ENCODE data around the gene MFRP. TPM values are rescaled to one million over a fixed set of nuclear protein-coding genes. Genes with fewer than 3 reads are reported as not detected.

MFRP gene
- total RNA-seq (2021) (not detected in 3 replicates), Bru-seq, nascent RNA (not detected)
- long read RNA-seq, experiment 1, partial matches to known transcripts = 0 of 1 reads
- long read RNA-seq, experiment 1, other reads (novel, unspliced or antisense) = 1 of 1 reads
- long read RNA-seq, experiment 2, partial matches to known transcripts = 2 of 2 reads
- long read RNA-seq, experiment 2, other reads (novel, unspliced or antisense) = 0 of 2 reads
- long read RNA-seq, experiment 3 = 0 reads

DNA sequence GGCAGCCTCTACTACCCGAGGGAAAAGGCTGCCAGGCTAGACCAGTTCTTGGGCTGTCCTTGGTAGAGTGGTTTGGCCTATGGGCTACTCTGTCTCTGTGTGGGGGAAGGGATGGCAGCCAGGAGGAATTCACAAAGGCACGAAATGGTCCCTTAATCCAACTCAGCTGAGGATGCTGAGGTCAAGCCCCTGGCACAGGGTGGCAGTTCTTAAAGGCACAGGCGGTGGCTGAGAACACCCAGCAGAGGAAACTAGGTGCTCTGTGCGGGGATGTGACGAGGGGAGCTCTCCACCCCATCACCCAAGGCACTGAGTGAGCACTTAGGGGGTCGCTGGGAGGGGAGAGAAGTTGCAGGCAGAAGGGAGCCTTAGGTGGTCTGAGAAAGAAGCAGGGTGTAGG, at the start of gene MFRP:
Gene MFRP, minus strand, starts transcription at position 101 of the 400 bp plus-strand sequence. CDS start 192 bp downstream, outside the sequence.
- no peaks in the 10 kb centered on the region for H3K36me3 Mint-ChIP-seq
- ChIA-PET CTCF (interaction anchor here (0.9 to 10.4 kb wide), 2 partner anchors 9 to 32 kb away, joined by 4 to 262 read pairs; partner anchors contain the start of gene USP2), POLR2A (no interaction called here)
- H3K27ac Mint-ChIP-seq = no peak within 1 kb of the TSS
- H3K9me3 Mint-ChIP-seq = 0 out of 2 replicates have a peak, but pooled peaks cover 4% of the 10 kb centered on the region
- peaks cover 3% of the 10 kb centered on the region for H3K4me1 Mint-ChIP-seq
- no peak within 1 kb of the TSS for H3K4me3 Mint-ChIP-seq
- DNase-seq (ENCODE audit: low spot score) = no peak
- no peak for ATAC-seq
- TF ChIP-seq, protein P1, sequence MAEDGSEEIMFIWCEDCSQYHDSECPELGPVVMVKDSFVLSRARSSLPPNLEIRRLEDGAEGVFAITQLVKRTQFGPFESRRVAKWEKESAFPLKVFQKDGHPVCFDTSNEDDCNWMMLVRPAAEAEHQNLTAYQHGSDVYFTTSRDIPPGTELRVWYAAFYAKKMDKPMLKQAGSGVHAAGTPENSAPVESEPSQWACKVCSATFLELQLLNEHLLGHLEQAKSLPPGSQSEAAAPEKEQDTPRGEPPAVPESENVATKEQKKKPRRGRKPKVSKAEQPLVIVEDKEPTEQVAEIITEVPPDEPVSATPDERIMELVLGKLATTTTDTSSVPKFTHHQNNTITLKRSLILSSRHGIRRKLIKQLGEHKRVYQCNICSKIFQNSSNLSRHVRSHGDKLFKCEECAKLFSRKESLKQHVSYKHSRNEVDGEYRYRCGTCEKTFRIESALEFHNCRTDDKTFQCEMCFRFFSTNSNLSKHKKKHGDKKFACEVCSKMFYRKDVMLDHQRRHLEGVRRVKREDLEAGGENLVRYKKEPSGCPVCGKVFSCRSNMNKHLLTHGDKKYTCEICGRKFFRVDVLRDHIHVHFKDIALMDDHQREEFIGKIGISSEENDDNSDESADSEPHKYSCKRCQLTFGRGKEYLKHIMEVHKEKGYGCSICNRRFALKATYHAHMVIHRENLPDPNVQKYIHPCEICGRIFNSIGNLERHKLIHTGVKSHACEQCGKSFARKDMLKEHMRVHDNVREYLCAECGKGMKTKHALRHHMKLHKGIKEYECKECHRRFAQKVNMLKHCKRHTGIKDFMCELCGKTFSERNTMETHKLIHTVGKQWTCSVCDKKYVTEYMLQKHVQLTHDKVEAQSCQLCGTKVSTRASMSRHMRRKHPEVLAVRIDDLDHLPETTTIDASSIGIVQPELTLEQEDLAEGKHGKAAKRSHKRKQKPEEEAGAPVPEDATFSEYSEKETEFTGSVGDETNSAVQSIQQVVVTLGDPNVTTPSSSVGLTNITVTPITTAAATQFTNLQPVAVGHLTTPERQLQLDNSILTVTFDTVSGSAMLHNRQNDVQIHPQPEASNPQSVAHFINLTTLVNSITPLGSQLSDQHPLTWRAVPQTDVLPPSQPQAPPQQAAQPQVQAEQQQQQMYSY (CRISPR knock-in tag; IDR thresholded peaks at IDR 0.05) = no peak
- TF ChIP-seq, protein P2, sequence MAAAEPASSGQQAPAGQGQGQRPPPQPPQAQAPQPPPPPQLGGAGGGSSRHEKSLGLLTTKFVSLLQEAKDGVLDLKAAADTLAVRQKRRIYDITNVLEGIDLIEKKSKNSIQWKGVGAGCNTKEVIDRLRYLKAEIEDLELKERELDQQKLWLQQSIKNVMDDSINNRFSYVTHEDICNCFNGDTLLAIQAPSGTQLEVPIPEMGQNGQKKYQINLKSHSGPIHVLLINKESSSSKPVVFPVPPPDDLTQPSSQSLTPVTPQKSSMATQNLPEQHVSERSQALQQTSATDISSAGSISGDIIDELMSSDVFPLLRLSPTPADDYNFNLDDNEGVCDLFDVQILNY (CRISPR knock-in tag; IDR thresholded peaks at IDR 0.05) = no peak
- TF ChIP-seq, protein P3, sequence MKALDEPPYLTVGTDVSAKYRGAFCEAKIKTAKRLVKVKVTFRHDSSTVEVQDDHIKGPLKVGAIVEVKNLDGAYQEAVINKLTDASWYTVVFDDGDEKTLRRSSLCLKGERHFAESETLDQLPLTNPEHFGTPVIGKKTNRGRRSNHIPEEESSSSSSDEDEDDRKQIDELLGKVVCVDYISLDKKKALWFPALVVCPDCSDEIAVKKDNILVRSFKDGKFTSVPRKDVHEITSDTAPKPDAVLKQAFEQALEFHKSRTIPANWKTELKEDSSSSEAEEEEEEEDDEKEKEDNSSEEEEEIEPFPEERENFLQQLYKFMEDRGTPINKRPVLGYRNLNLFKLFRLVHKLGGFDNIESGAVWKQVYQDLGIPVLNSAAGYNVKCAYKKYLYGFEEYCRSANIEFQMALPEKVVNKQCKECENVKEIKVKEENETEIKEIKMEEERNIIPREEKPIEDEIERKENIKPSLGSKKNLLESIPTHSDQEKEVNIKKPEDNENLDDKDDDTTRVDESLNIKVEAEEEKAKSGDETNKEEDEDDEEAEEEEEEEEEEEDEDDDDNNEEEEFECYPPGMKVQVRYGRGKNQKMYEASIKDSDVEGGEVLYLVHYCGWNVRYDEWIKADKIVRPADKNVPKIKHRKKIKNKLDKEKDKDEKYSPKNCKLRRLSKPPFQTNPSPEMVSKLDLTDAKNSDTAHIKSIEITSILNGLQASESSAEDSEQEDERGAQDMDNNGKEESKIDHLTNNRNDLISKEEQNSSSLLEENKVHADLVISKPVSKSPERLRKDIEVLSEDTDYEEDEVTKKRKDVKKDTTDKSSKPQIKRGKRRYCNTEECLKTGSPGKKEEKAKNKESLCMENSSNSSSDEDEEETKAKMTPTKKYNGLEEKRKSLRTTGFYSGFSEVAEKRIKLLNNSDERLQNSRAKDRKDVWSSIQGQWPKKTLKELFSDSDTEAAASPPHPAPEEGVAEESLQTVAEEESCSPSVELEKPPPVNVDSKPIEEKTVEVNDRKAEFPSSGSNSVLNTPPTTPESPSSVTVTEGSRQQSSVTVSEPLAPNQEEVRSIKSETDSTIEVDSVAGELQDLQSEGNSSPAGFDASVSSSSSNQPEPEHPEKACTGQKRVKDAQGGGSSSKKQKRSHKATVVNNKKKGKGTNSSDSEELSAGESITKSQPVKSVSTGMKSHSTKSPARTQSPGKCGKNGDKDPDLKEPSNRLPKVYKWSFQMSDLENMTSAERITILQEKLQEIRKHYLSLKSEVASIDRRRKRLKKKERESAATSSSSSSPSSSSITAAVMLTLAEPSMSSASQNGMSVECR (CRISPR knock-in tag; IDR thresholded peaks at IDR 0.05; ENCODE audit: borderline replicate concordance) = no peak
- TF ChIP-seq IRF2 (CRISPR knock-in tag; IDR thresholded peaks at IDR 0.05; ENCODE audit: borderline replicate concordance, low read depth) (no peak), SP1 (CRISPR knock-in tag; conservative IDR thresholded peaks at IDR 0.05) (no peak), ZNF263 (CRISPR knock-in tag; IDR thresholded peaks at IDR 0.05; ENCODE audit: low read depth) (no peak), FOXJ3 (CRISPR knock-in tag; IDR thresholded peaks at IDR 0.05; ENCODE audit: borderline replicate concordance) (no peak), SOX15 (CRISPR knock-in tag; IDR thresholded peaks at IDR 0.05) (no peak), JUN (CRISPR knock-in tag; IDR thresholded peaks at IDR 0.05) (no peak), ETV6 (CRISPR knock-in tag; IDR thresholded peaks at IDR 0.05) (no peak), ZNF416 (CRISPR knock-in tag; IDR thresholded peaks at IDR 0.05) (no peak), GABPB1 (CRISPR knock-in tag; IDR thresholded peaks at IDR 0.05) (no peak)
- TF ChIP-seq, protein P4, sequence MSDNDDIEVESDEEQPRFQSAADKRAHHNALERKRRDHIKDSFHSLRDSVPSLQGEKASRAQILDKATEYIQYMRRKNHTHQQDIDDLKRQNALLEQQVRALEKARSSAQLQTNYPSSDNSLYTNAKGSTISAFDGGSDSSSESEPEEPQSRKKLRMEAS (CRISPR knock-in tag; IDR thresholded peaks at IDR 0.05) = no peak
- TF ChIP-seq, protein P5, sequence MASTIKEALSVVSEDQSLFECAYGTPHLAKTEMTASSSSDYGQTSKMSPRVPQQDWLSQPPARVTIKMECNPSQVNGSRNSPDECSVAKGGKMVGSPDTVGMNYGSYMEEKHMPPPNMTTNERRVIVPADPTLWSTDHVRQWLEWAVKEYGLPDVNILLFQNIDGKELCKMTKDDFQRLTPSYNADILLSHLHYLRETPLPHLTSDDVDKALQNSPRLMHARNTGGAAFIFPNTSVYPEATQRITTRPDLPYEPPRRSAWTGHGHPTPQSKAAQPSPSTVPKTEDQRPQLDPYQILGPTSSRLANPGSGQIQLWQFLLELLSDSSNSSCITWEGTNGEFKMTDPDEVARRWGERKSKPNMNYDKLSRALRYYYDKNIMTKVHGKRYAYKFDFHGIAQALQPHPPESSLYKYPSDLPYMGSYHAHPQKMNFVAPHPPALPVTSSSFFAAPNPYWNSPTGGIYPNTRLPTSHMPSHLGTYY (CRISPR knock-in tag; IDR thresholded peaks at IDR 0.05) = no peak
- peaks cover 66% of the 10 kb centered on the region for H3K27me3 Mint-ChIP-seq (ENCODE audit: low read depth)

DNA sequence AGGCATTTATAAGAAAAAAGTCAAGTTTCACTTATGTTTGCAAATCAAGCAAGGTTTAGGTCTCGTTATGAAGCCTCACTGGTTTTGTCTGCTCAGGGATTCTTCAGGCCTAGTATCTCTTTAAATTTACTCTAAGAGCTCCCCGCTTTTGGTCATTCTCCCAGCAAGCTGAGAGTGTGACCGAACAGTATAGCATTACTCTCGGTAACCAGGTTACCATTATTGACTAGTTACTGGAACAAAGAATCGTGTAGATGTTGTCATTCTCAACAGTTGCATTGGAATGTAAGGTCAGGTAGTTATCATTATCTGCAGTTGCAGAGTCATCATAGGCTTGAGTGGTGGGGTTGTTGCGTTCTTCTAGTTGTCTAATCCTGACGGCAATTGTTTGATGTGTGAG, 44.8 kb upstream of the MFRP start:
- ATAC-seq (no peak), DNase-seq (ENCODE audit: low spot score) (no peak)
- no peaks in the 10 kb centered on the region for H3K27me3 Mint-ChIP-seq (ENCODE audit: low read depth)
- no peaks in the 10 kb centered on the region for H3K9me3 Mint-ChIP-seq
- H3K27ac Mint-ChIP-seq = no peak overlapping the region
- peaks cover 6% of the 10 kb centered on the region for H3K4me1 Mint-ChIP-seq
- ChIA-PET CTCF (interaction anchor here (0.9 to 1.2 kb wide), 2 partner anchors 53 to 84 kb away, joined by 3 to 7 read pairs; no protein-coding TSS in a partner anchor), POLR2A (no interaction called here)
- H3K36me3 Mint-ChIP-seq = no peaks in the 10 kb centered on the region
- H3K4me3 Mint-ChIP-seq = no peak overlapping the region
- TF ChIP-seq JAZF1 (CRISPR knock-in tag; IDR thresholded peaks at IDR 0.05) (no peak), FOXK1 (CRISPR knock-in tag; IDR thresholded peaks at IDR 0.05) (no peak), FOXP1 (CRISPR knock-in tag; IDR thresholded peaks at IDR 0.05; ENCODE audit: borderline replicate concordance) (no peak), ZNF219 (CRISPR knock-in tag; IDR thresholded peaks at IDR 0.05; ENCODE audit: borderline replicate concordance) (no peak), HMGA2 (CRISPR knock-in tag; IDR thresholded peaks at IDR 0.05) (no peak)
- TF ChIP-seq, protein P6, sequence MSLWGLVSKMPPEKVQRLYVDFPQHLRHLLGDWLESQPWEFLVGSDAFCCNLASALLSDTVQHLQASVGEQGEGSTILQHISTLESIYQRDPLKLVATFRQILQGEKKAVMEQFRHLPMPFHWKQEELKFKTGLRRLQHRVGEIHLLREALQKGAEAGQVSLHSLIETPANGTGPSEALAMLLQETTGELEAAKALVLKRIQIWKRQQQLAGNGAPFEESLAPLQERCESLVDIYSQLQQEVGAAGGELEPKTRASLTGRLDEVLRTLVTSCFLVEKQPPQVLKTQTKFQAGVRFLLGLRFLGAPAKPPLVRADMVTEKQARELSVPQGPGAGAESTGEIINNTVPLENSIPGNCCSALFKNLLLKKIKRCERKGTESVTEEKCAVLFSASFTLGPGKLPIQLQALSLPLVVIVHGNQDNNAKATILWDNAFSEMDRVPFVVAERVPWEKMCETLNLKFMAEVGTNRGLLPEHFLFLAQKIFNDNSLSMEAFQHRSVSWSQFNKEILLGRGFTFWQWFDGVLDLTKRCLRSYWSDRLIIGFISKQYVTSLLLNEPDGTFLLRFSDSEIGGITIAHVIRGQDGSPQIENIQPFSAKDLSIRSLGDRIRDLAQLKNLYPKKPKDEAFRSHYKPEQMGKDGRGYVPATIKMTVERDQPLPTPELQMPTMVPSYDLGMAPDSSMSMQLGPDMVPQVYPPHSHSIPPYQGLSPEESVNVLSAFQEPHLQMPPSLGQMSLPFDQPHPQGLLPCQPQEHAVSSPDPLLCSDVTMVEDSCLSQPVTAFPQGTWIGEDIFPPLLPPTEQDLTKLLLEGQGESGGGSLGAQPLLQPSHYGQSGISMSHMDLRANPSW (CRISPR knock-in tag; conservative IDR thresholded peaks at IDR 0.05; ENCODE audit: low read depth) = no peak
